HepG2 (cell line): Measurements from ENCODE around the gene PSMB3. TPM values are rescaled to one million over a fixed set of nuclear protein-coding genes. Genes with fewer than 3 reads are reported as not detected.

Experiments
- CC2D1A ChIP-seq: sonication (generic); formaldehyde crosslinking; IDR thresholded peaks from 2 replicates; pipeline ENCODE4 v1.8.1; 2023; ENCODE audit warnings: mild to moderate bottlenecking, missing genetic modification reagents
- CHD4 ChIP-seq: fragments of 200-600 bp; sonication (generic); IDR thresholded peaks from 2 replicates; pipeline ENCODE4 v1.7.0; 2017; ENCODE audit warnings: mild to moderate bottlenecking, low read length, borderline replicate concordance
- FOXO4 ChIP-seq: sonication (generic); formaldehyde crosslinking; conservative IDR thresholded peaks from 2 replicates; pipeline ENCODE4 v1.8.1; 2023; ENCODE audit warnings: missing genetic modification reagents
- HCFC1 ChIP-seq: fragments of 150-350 bp; IDR thresholded peaks from 2 replicates; pipeline ENCODE4 v1.6.1; 2014; ENCODE audit warnings: low read depth, low read length
- IRF9 ChIP-seq: sonication (generic); formaldehyde crosslinking; IDR thresholded peaks from 2 replicates; pipeline ENCODE4 v1.8.0; 2022; ENCODE audit warnings: missing genetic modification reagents, mild to moderate bottlenecking, borderline replicate concordance
- KLF9 ChIP-seq: IDR thresholded peaks from 2 replicates; pipeline ENCODE4 v1.6.1; 2016; ENCODE audit warnings: low read depth
- MBD4 ChIP-seq: IDR thresholded peaks from 2 replicates; pipeline ENCODE4 v1.6.1; 2012; ENCODE audit warnings: low read length, inconsistent platforms, borderline replicate concordance
- MEF2D ChIP-seq: sonication (generic); formaldehyde crosslinking; IDR thresholded peaks from 2 replicates; pipeline ENCODE4 v1.5.1; 2020; ENCODE audit warnings: mild to moderate bottlenecking, missing genetic modification reagents
- MTF1 ChIP-seq: sonication (generic); formaldehyde crosslinking; IDR thresholded peaks from 2 replicates; pipeline ENCODE4 v1.5.0; 2020; ENCODE audit warnings: missing genetic modification reagents
- NFYC ChIP-seq: IDR thresholded peaks from 2 replicates; pipeline ENCODE4 v1.6.1; 2016; ENCODE audit warnings: missing genetic modification reagents, missing compliant biosample characterization
- PHF8 ChIP-seq: sonication (generic); formaldehyde crosslinking; IDR thresholded peaks from 2 replicates; pipeline ENCODE4 v1.5.0; 2020; ENCODE audit warnings: missing genetic modification reagents
- POGK ChIP-seq: sonication (generic); formaldehyde crosslinking; conservative IDR thresholded peaks from 2 replicates; pipeline ENCODE4 v1.8.0; 2022; ENCODE audit warnings: mild to moderate bottlenecking, moderate library complexity, missing genetic modification reagents
- ZBTB10 ChIP-seq: sonication (generic); formaldehyde crosslinking; IDR thresholded peaks from 2 replicates; pipeline ENCODE4 v1.4.0; 2020; ENCODE audit warnings: missing genetic modification reagents, borderline replicate concordance
- ZNF660 ChIP-seq: sonication (generic); formaldehyde crosslinking; IDR thresholded peaks from 2 replicates; pipeline ENCODE4 v1.5.1; 2020; ENCODE audit warnings: mild to moderate bottlenecking, low read depth, missing genetic modification reagents, borderline replicate concordance
- ZNF687 ChIP-seq: sonication (generic); formaldehyde crosslinking; IDR thresholded peaks from 2 replicates; pipeline ENCODE4 v1.5.1; 2020; ENCODE audit warnings: mild to moderate bottlenecking, missing genetic modification reagents, moderate library complexity
- ZNF713 ChIP-seq: sonication (generic); formaldehyde crosslinking; IDR thresholded peaks from 2 replicates; pipeline ENCODE4 v1.4.0; 2020; ENCODE audit warnings: mild to moderate bottlenecking, missing genetic modification reagents
- ZNF788 ChIP-seq: sonication (generic); formaldehyde crosslinking; IDR thresholded peaks from 2 replicates; pipeline ENCODE4 v1.5.0; 2020; ENCODE audit warnings: mild to moderate bottlenecking, missing genetic modification reagents, borderline replicate concordance
- ZNF878 ChIP-seq: sonication (generic); formaldehyde crosslinking; IDR thresholded peaks from 2 replicates; pipeline ENCODE4 v1.8.1; 2023; ENCODE audit warnings: mild to moderate bottlenecking, missing genetic modification reagents, moderate library complexity
- polyA plus RNA-seq, 8 experiments: library from polyadenylated mRNA; depleted of rRNA in 3 of 8; stranded (reverse) in 7 of 8; unstranded in 1 of 8; fragments of >200 nt; fragmentation: Illumina TruSeq in 4 of 8; extraction: Trizol in 4 of 8; gene quantifications; 2 replicates each; pipeline versions ENCODE4 v1.2.1 to v1.2.3, GENCODE V29; 2011 to 2016; ENCODE audit warnings: low read depth in 4 of 8, missing spikeins in 1 of 8, mixed read lengths in 1 of 8; ENCODE audit not compliant: insufficient read depth in 1 of 8
- total RNA-seq, 5 experiments: library from RNA; depleted of rRNA; stranded (reverse); fragments of >200 nt; fragmentation: Illumina TruSeq; extraction: Trizol; gene quantifications; 2 replicates each; pipeline ENCODE4 v1.2.3, GENCODE V29; 2016; ENCODE audit warnings: low read depth in 1 of 5

The PSMB3 gene
- total and polyA plus RNA-seq, 2 of the 13 experiments (the other 11 are each of a cell fraction or from before 2014, with no cell fraction given), result 366 to 517 TPM

- TF ChIP-seq MEF2D (CRISPR knock-in tag), result 0 out of 2 replicates have a peak, but pooled peaks have one; percentile 50
- peak; percentile 60; the same call in 1 of the 2 replicates for TF ChIP-seq ZNF687 (CRISPR knock-in tag)
- peak; percentile 58 for TF ChIP-seq PHF8 (CRISPR knock-in tag)
- no peak for TF ChIP-seq CC2D1A (CRISPR knock-in tag)
- TF ChIP-seq ZNF878 (CRISPR knock-in tag), result no peak
- TF ChIP-seq NFYC (CRISPR knock-in tag), result no peak
- TF ChIP-seq ZBTB10 (CRISPR knock-in tag), result no peak
- TF ChIP-seq POGK (CRISPR knock-in tag), result no peak
- no peak for TF ChIP-seq MTF1
- no peak for TF ChIP-seq HCFC1
- TF ChIP-seq FOXO4, result no peak
- TF ChIP-seq KLF9 (CRISPR knock-in tag), result no peak
- no peak for TF ChIP-seq ZNF660 (CRISPR knock-in tag)
- no peak for TF ChIP-seq CHD4
- TF ChIP-seq ZNF788, result 0 out of 2 replicates have a peak, but pooled peaks have one; percentile 41
- TF ChIP-seq IRF9, result no peak
- no peak for TF ChIP-seq MBD4
- TF ChIP-seq ZNF713 (CRISPR knock-in tag), result no peak
Observed at GRCh38 chr17:38705803-38706504, 46.6 kb upstream of the PSMB3 start (continued).
